Measurements from ENCODE around the gene PXDN. TPM values are rescaled to one million over a fixed set of nuclear protein-coding genes. Genes with fewer than 3 reads are reported as not detected.

PXDN gene
- total and polyA plus RNA-seq, 2 of the 13 experiments (the other 11 are each of a cell fraction or from before 2014, with no cell fraction given): not detected

- in situ Hi-C loops (cut with HindIII; ENCODE audit: extremely low pct_ligation_motif_present, low pct_unique_long_range_greater_than_20kb) (loop anchor here (5.0 kb wide), 1 partner anchor 178 kb away; no protein-coding TSS in a partner anchor), intact Hi-C loops (cut with micrococcal nuclease; ENCODE audit: unreplicated experiment) (loop anchor here (5.0 kb wide), 1 partner anchor 1173 kb away; no protein-coding TSS in a partner anchor)
- Histone ChIP-seq H3K9me3 (ENCODE audit: low read length) (peaks cover 21% of the 10 kb centered on the region), H3K79me2 (ENCODE audit: insufficient read depth, low read length) (no peaks in the 10 kb centered on the region), H3K4me3 (replicated peaks in 1 of 3; ENCODE audit: insufficient read depth in 1 of 3, low read depth in 2 of 3, low read length in 3 of 3) (no peak overlapping the region), H4K20me1 (ENCODE audit: insufficient read depth, low read length) (no peaks in the 10 kb centered on the region), H3K27me3 (ENCODE audit: control insufficient read depth in 1 of 2, insufficient read depth in 2 of 2, low read length in 2 of 2) (peaks cover 7 to 29% of the 10 kb centered on the region in 2 experiments; a peak in 4 of 5 replicates), H3K36me3 (replicated peaks in 1 of 2; ENCODE audit: control insufficient read depth in 1 of 2, insufficient read depth in 2 of 2, low read length in 2 of 2) (no peaks in the 10 kb centered on the region), H3K27ac (ENCODE audit: extremely low read length, insufficient read depth, low read length) (no peak overlapping the region), H3K9ac (ENCODE audit: insufficient read depth, low read depth, low read length) (no peak overlapping the region), H3K4me2 (ENCODE audit: low read depth, low read length) (no peak overlapping the region), H3K4me1 (ENCODE audit: insufficient read depth, low read length) (no peaks in the 10 kb centered on the region), H2AFZ (ENCODE audit: low read length) (no peak overlapping the region)
- TF ChIP-seq KLF12 (CRISPR knock-in tag; IDR thresholded peaks at IDR 0.05; ENCODE audit: borderline replicate concordance): no peak
- CTCF ChIA-PET (ENCODE audit: low intra/inter-chr PET ratio, low total read pairs): no interaction called here
- DNase-seq (ENCODE audit: low spot score) (no peak), ATAC-seq (peak; percentile 8; the same call in 2 of the 3 replicates), FAIRE-seq (no peak)
- POLR2A ChIA-PET: no interaction called here
- BruUV-seq (replicated peaks): no TSS peak
- WGBS (ENCODE audit: low lambda C conversion rate): 58% methylated on average over 25 of the region's 29 CpGs
Observed at GRCh38 chr2:1594373-1595171, 149.7 kb downstream of the PXDN start.

- intact Hi-C loops (cut with micrococcal nuclease; ENCODE audit: unreplicated experiment): loop anchor here (5.0 kb wide), 1 partner anchor 1173 kb away; no protein-coding TSS in a partner anchor
- 5% methylated on average over 6 of the region's 6 CpGs for WGBS (ENCODE audit: low lambda C conversion rate)
- peaks cover 7 to 34% of the 10 kb centered on the region in 2 experiments; a peak in 4 of 5 replicates for H3K27me3 ChIP-seq (ENCODE audit: control insufficient read depth in 1 of 2, insufficient read depth in 2 of 2, low read length in 2 of 2)
- ChIA-PET CTCF (ENCODE audit: low intra/inter-chr PET ratio, low total read pairs) (no interaction called here), POLR2A (no interaction called here)
- no peak for FAIRE-seq
- no peak overlapping the region for H3K4me3 ChIP-seq (replicated peaks in 1 of 3; ENCODE audit: insufficient read depth in 1 of 3, low read depth in 2 of 3, low read length in 3 of 3)
- no peak overlapping the region for H3K27ac ChIP-seq (ENCODE audit: extremely low read length, insufficient read depth, low read length)
- no TSS peak for BruUV-seq (replicated peaks)
- no peak overlapping the region for H3K4me2 ChIP-seq (ENCODE audit: low read depth, low read length)
- no peaks in the 10 kb centered on the region for H3K4me1 ChIP-seq (ENCODE audit: insufficient read depth, low read length)
- in situ Hi-C loops (cut with HindIII; ENCODE audit: extremely low pct_ligation_motif_present, low pct_unique_long_range_greater_than_20kb): loop anchor here (5.0 kb wide), 1 partner anchor 178 kb away; no protein-coding TSS in a partner anchor
- peaks cover 21% of the 10 kb centered on the region for H3K9me3 ChIP-seq (ENCODE audit: low read length)
- H4K20me1 ChIP-seq (ENCODE audit: insufficient read depth, low read length): no peaks in the 10 kb centered on the region
- no peaks in the 10 kb centered on the region for H3K79me2 ChIP-seq (ENCODE audit: insufficient read depth, low read length)
- H3K36me3 ChIP-seq (replicated peaks in 1 of 2; ENCODE audit: control insufficient read depth in 1 of 2, insufficient read depth in 2 of 2, low read length in 2 of 2): no peaks in the 10 kb centered on the region
- ATAC-seq: no peak
- no peak overlapping the region for H2AFZ ChIP-seq (ENCODE audit: low read length)
- no peak overlapping the region for H3K9ac ChIP-seq (ENCODE audit: insufficient read depth, low read depth, low read length)
- no peak for DNase-seq (ENCODE audit: low spot score)
- TF ChIP-seq MXD3 (CRISPR knock-in tag; IDR thresholded peaks at IDR 0.05) (no peak), ZNF629 (CRISPR knock-in tag; conservative IDR thresholded peaks at IDR 0.05) (no peak), FOXP4 (CRISPR knock-in tag; IDR thresholded peaks at IDR 0.05) (no peak), GLI4 (CRISPR knock-in tag; IDR thresholded peaks at IDR 0.05; ENCODE audit: borderline replicate concordance) (no peak), CBX1 (IDR thresholded peaks at IDR 0.05; ENCODE audit: low read depth) (no peak)
Observed at GRCh38 chr2:1594123-1594372, 150.3 kb downstream of the PXDN start.
